Smooth muscle cell (in vitro differentiated cells): ENCODE measurements around the gene CLEC2D. TPM values are rescaled to one million over a fixed set of nuclear protein-coding genes. Genes with fewer than 3 reads are reported as not detected.

Experiments
- DNase-seq: peaks from one replicate; lab custom pipeline; 2025; ENCODE audit not compliant: unreplicated experiment; lab: John Stamatoyannopoulos, UW
- H2AFZ ChIP-seq: fragments of 200-600 bp; sonication (generic); 2 replicates; pipeline ENCODE4 v1.6.0; 2016; ENCODE audit warnings: antibody characterized with exemption, low read depth, mild to moderate bottlenecking
- H3F3A ChIP-seq: fragments of 200-600 bp; sonication (generic); 2 replicates; pipeline ENCODE4 v1.6.0; 2017; ENCODE audit warnings: antibody characterized with exemption, low read depth
- H3K27ac ChIP-seq: fragments of 200-600 bp; sonication (generic); 2 replicates; pipeline ENCODE4 v1.5.1; 2016; ENCODE audit warnings: low read depth, mild to moderate bottlenecking
- H3K27me3 ChIP-seq: fragments of 200-600 bp; sonication (generic); 2 replicates; pipeline ENCODE4 v1.6.1; 2016; ENCODE audit warnings: low read depth, mild to moderate bottlenecking
- H3K36me3 ChIP-seq: fragments of 200-600 bp; sonication (generic); 2 replicates; pipeline ENCODE4 v1.5.1; 2016; ENCODE audit warnings: low read depth
- H3K4me1 ChIP-seq: fragments of 200-600 bp; sonication (generic); 2 replicates; pipeline ENCODE4 v1.5.1; 2016; ENCODE audit warnings: low read depth
- H3K4me2 ChIP-seq: fragments of 200-600 bp; sonication (generic); 2 replicates; pipeline ENCODE4 v1.6.0; 2016; ENCODE audit warnings: mild to moderate bottlenecking
- H3K4me3 ChIP-seq: fragments of 200-600 bp; sonication (generic); 2 replicates; pipeline ENCODE4 v1.5.1; 2016; ENCODE audit warnings: mild to moderate bottlenecking
- H3K79me2 ChIP-seq: fragments of 200-600 bp; sonication (generic); 2 replicates; pipeline ENCODE4 v1.6.0; 2016; ENCODE audit warnings: low read depth, mild to moderate bottlenecking
- H3K9ac ChIP-seq: fragments of 200-600 bp; sonication (generic); 2 replicates; pipeline ENCODE4 v1.6.0; 2016; ENCODE audit warnings: low read depth
- H3K9me3 ChIP-seq: fragments of 200-600 bp; sonication (generic); replicated peaks from 2 replicates; pipeline ENCODE4 v1.5.1; 2016; ENCODE audit warnings: low read depth
- H4K20me1 ChIP-seq: fragments of 200-600 bp; sonication (generic); 2 replicates; pipeline ENCODE4 v1.6.0; 2016; ENCODE audit warnings: low read depth
- CTCF ChIP-seq: fragments of 200-600 bp; sonication (generic); IDR thresholded peaks from 2 replicates; pipeline ENCODE4 v1.5.1; 2017; ENCODE audit warnings: borderline replicate concordance, mild to moderate bottlenecking, antibody characterized with exemption; ENCODE audit not compliant: insufficient read depth, poor library complexity, severe bottlenecking
- WGBS: methylation state at CpG from one replicate; pipeline ENCODE4 v1.1.7; 2016; ENCODE audit warnings: low lambda C conversion rate; 5-methylcytosine and 5-hydroxymethylcytosine counted together
- polyA plus RNA-seq: library from polyadenylated mRNA; unstranded; fragments of >200 nt; fragmentation: Nextera tagmentation; extraction: Ambion mirVana; gene quantifications from 2 replicates; pipeline ENCODE4 v1.2.1, GENCODE V29; 2016
- total RNA-seq: library from RNA; depleted of rRNA; stranded (reverse); fragments of >200 nt; gene quantifications from 2 replicates; pipeline ENCODE4 v1.2.3, GENCODE V29; 2014

The CLEC2D gene
- total and polyA plus RNA-seq, 2 experiments from 2014 or later: 2.2 to 5.8 TPM

GRCh38 chr12:9699898-9700605 lies 30.5 kb downstream of the CLEC2D start:
- Histone ChIP-seq H3F3A (no peaks in the 10 kb centered on the region), H2AFZ (no peak overlapping the region), H3K36me3 (peaks cover 1% of the 10 kb centered on the region), H3K27me3 (no peaks in the 10 kb centered on the region), H3K4me3 (no peak overlapping the region), H3K9me3 (no peaks in the 10 kb centered on the region), H3K9ac (no peak overlapping the region), H4K20me1 (no peaks in the 10 kb centered on the region), H3K4me1 (no peaks in the 10 kb centered on the region), H3K79me2 (no peaks in the 10 kb centered on the region), H3K4me2 (no peak overlapping the region), H3K27ac (no peak overlapping the region)
- DNase-seq: no peak
- TF ChIP-seq CTCF: no peak
- WGBS: 74% methylated on average over 2 of the region's 2 CpGs

GRCh38 chr12:9700606-9700956 lies 31.1 kb downstream of the CLEC2D start:
- no peak for TF ChIP-seq CTCF
- Histone ChIP-seq H3K36me3 (no peaks in the 10 kb centered on the region), H2AFZ (no peak overlapping the region), H3K4me3 (no peak overlapping the region), H3K9me3 (no peaks in the 10 kb centered on the region), H3K27ac (no peak overlapping the region), H3K4me2 (no peak overlapping the region), H3K9ac (no peak overlapping the region), H3K27me3 (no peaks in the 10 kb centered on the region), H3K4me1 (no peaks in the 10 kb centered on the region), H3F3A (no peaks in the 10 kb centered on the region), H4K20me1 (no peaks in the 10 kb centered on the region), H3K79me2 (no peaks in the 10 kb centered on the region)
- 79% methylated on average over 2 of the region's 2 CpGs for WGBS
- DNase-seq: no peak

GRCh38 chr12:9701380-9702154 lies 32.1 kb downstream of the CLEC2D start:
- no peak overlapping the region for H2AFZ ChIP-seq
- H3K79me2 ChIP-seq: no peaks in the 10 kb centered on the region
- H3K4me1 ChIP-seq: no peaks in the 10 kb centered on the region
- H4K20me1 ChIP-seq: no peaks in the 10 kb centered on the region
- H3K36me3 ChIP-seq: no peaks in the 10 kb centered on the region
- TF ChIP-seq CTCF: no peak
- H3K4me2 ChIP-seq: no peak overlapping the region
- 93% methylated on average over 1 of the region's 1 CpG for WGBS
- H3K9me3 ChIP-seq: no peaks in the 10 kb centered on the region
- H3F3A ChIP-seq: no peaks in the 10 kb centered on the region
- no peak for DNase-seq
- H3K27me3 ChIP-seq: no peaks in the 10 kb centered on the region
- H3K4me3 ChIP-seq: no peak overlapping the region
- H3K9ac ChIP-seq: no peak overlapping the region
- no peak overlapping the region for H3K27ac ChIP-seq
